Mesothelial cell of epicardium (in vitro differentiated cells): ENCODE measurements around the gene RAB3B. TPM values are rescaled to one million over a fixed set of nuclear protein-coding genes. Genes with fewer than 3 reads are reported as not detected.
"Not testable (repeated sequence)": the region's sequence is repeated elsewhere in the genome, so short reads cannot be mapped to it uniquely, and the experiment has no call there.

Experiments
- DNase-seq, 2 experiments: peaks; one replicate each; pipeline ENCODE4 v3.0.0; 2021; ENCODE audit warnings: low spot score in 2 of 2; ENCODE audit not compliant: unreplicated experiment in 2 of 2
- H3K27ac Mint-ChIP-seq: 2 replicates; pipeline ENCODE4 v1.8.0; 2021; ENCODE audit warnings: mixed read lengths
- H3K27me3 Mint-ChIP-seq: 2 replicates; pipeline ENCODE4 v1.8.0; 2021; ENCODE audit warnings: low read depth, mixed read lengths
- H3K36me3 Mint-ChIP-seq: 2 replicates; pipeline ENCODE4 v1.8.0; 2021; ENCODE audit warnings: mixed read lengths
- H3K4me1 Mint-ChIP-seq: 2 replicates; pipeline ENCODE4 v1.8.0; 2021; ENCODE audit warnings: mixed read lengths
- H3K4me3 Mint-ChIP-seq: 2 replicates; pipeline ENCODE4 v1.8.0; 2021; ENCODE audit warnings: mild to moderate bottlenecking, moderate library complexity, mixed read lengths
- H3K9me3 Mint-ChIP-seq: 2 replicates; pipeline ENCODE4 v1.8.0; 2021; ENCODE audit warnings: mixed read lengths
- CTCF ChIP-seq: fragments of 200-600 bp; sonication (generic); IDR thresholded peaks from one replicate; pipeline ENCODE4 v1.5.0; 2021; ENCODE audit warnings: antibody characterized with exemption; ENCODE audit not compliant: unreplicated experiment
- total RNA-seq: library from RNA; stranded (reverse); gene quantifications from 3 replicates; pipeline ENCODE4 v1.2.1, GENCODE V29; 2021

RAB3B gene
- total RNA-seq, 1 donor from 2014 or later = 3.8 TPM

- H3K4me1 Mint-ChIP-seq = no peaks in the 10 kb centered on the region
Observed at GRCh38 chr1:51969038-51969705, 21.3 kb downstream of the RAB3B start.

GRCh38 chr1:51968632-51969031, 21.9 kb downstream of the RAB3B start:
- Mint-ChIP-seq H3K27me3 (no peaks in the 10 kb centered on the region), H3K9me3 (no peaks in the 10 kb centered on the region), H3K36me3 (no peaks in the 10 kb centered on the region), H3K4me1 (no peaks in the 10 kb centered on the region), H3K27ac (no peak overlapping the region), H3K4me3 (no peak overlapping the region)
- no peak for TF ChIP-seq CTCF
- DNase-seq = no peak

More at GRCh38 chr1:51969038-51969705, 21.3 kb downstream of the RAB3B start:
- Mint-ChIP-seq H3K4me3 (no peak overlapping the region), H3K9me3 (no peaks in the 10 kb centered on the region), H3K27me3 (no peaks in the 10 kb centered on the region), H3K36me3 (no peaks in the 10 kb centered on the region), H3K27ac (no peak overlapping the region)
- DNase-seq = no peak
- no peak for TF ChIP-seq CTCF

- not testable (repeated sequence) for H3K27ac Mint-ChIP-seq, H3K27me3 Mint-ChIP-seq, H3K4me3 Mint-ChIP-seq, H3K36me3 Mint-ChIP-seq, H3K4me1 Mint-ChIP-seq, H3K9me3 Mint-ChIP-seq, DNase-seq
Observed at GRCh38 chr1:51967213-51967791, 23.2 kb downstream of the RAB3B start.

GRCh38 chr1:51966559-51966958, 23.9 kb downstream of the RAB3B start:
- no peak overlapping the region for H3K27ac Mint-ChIP-seq
- no peak for TF ChIP-seq CTCF
- H3K4me3 Mint-ChIP-seq = no peak overlapping the region
- no peaks in the 10 kb centered on the region for H3K9me3 Mint-ChIP-seq
- H3K27me3 Mint-ChIP-seq = no peaks in the 10 kb centered on the region
- no peaks in the 10 kb centered on the region for H3K36me3 Mint-ChIP-seq
- no peaks in the 10 kb centered on the region for H3K4me1 Mint-ChIP-seq
- DNase-seq = no peak

GRCh38 chr1:51964309-51964696, 26.2 kb downstream of the RAB3B start:
- no peak overlapping the region for H3K27ac Mint-ChIP-seq
- H3K9me3 Mint-ChIP-seq = no peaks in the 10 kb centered on the region
- no peak overlapping the region for H3K4me3 Mint-ChIP-seq
- H3K36me3 Mint-ChIP-seq = no peaks in the 10 kb centered on the region
- H3K27me3 Mint-ChIP-seq = no peaks in the 10 kb centered on the region
- no peaks in the 10 kb centered on the region for H3K4me1 Mint-ChIP-seq
- no peak for DNase-seq
- no peak for TF ChIP-seq CTCF

GRCh38 chr1:51963592-51964308, 26.8 kb downstream of the RAB3B start:
- no peak for DNase-seq
- H3K4me3 Mint-ChIP-seq = no peak overlapping the region
- no peaks in the 10 kb centered on the region for H3K36me3 Mint-ChIP-seq

More at GRCh38 chr1:51963592-51964308, 26.8 kb downstream of the RAB3B start:
- no peaks in the 10 kb centered on the region for H3K9me3 Mint-ChIP-seq
- H3K4me1 Mint-ChIP-seq = no peaks in the 10 kb centered on the region
- no peak overlapping the region for H3K27ac Mint-ChIP-seq
- no peak for TF ChIP-seq CTCF
- no peaks in the 10 kb centered on the region for H3K27me3 Mint-ChIP-seq
